SK-N-SH (cell line): Measurements from ENCODE around the gene WWOX. TPM values are rescaled to one million over a fixed set of nuclear protein-coding genes. Genes with fewer than 3 reads are reported as not detected.

Source experiments
- CTCF ChIA-PET: fragments of 300-600, 350-600 bp; formaldehyde crosslinking; extraction: SDS; loops from one replicate; lab custom pipeline; 2021; lab: Yijun Ruan, JAX
- POLR2A ChIA-PET: fragments of 350-600 bp; sonication (Branson Sonifier 250); formaldehyde crosslinking; extraction: SDS; loops from one replicate; lab custom pipeline; 2020; ENCODE audit warnings: antibody characterized with exemption, inconsistent platforms; lab: Yijun Ruan, JAX
- DNase-seq: peaks from one replicate; pipeline ENCODE4 v3.0.0; 2012
- H2AFZ ChIP-seq: fragments of 200-600 bp; sonication (generic); 2 replicates; pipeline ENCODE4 v1.8.1; 2016; ENCODE audit warnings: antibody characterized with exemption, mild to moderate bottlenecking, low read depth
- H3F3A ChIP-seq: fragments of 200-600 bp; sonication (generic); replicated peaks from 2 replicates; pipeline ENCODE3; 2016; ENCODE audit warnings: antibody characterized with exemption, mild to moderate bottlenecking; ENCODE audit not compliant: insufficient read depth
- H3K27ac ChIP-seq, 2 experiments: fragments of 200-500 bp in 1 of 2; fragments of 200-600 bp in 1 of 2; sonication (Bioruptor generic) in 1 of 2; sonication (generic), shearing (Covaris generic) in 1 of 2; 2 replicates each; pipeline versions ENCODE4 v1.5.1 to v1.6.1; 2014 to 2016; ENCODE audit warnings: low read depth in 2 of 2, inconsistent platforms in 1 of 2, low read length in 1 of 2, mild to moderate bottlenecking in 1 of 2, mixed read lengths in 1 of 2
- H3K27me3 ChIP-seq: fragments of 200-600 bp; sonication (generic), shearing (Covaris generic); 2 replicates; pipeline ENCODE4 v1.6.1; 2016; ENCODE audit warnings: mixed run types; ENCODE audit not compliant: insufficient read depth
- H3K36me3 ChIP-seq, 2 experiments: fragments of 200-500 bp in 1 of 2; fragments of 200-600 bp in 1 of 2; sonication (Bioruptor generic) in 1 of 2; sonication (generic) in 1 of 2; replicated peaks in 1 of 2; 2 replicates each; pipeline versions ENCODE3 to v1.5.1; 2014 to 2016; ENCODE audit warnings: low read length in 1 of 2, mild to moderate bottlenecking in 1 of 2; ENCODE audit not compliant: insufficient read depth in 2 of 2, control insufficient read depth in 1 of 2
- H3K4me1 ChIP-seq, 2 experiments: fragments of 200-500 bp in 1 of 2; fragments of 200-600 bp in 1 of 2; sonication (Bioruptor generic) in 1 of 2; sonication (generic), shearing (Covaris generic) in 1 of 2; 2 replicates each; pipeline versions ENCODE4 v1.5.1 to v1.6.1; 2014 to 2016; ENCODE audit warnings: low read depth in 1 of 2, low read length in 1 of 2, mixed run types in 1 of 2; ENCODE audit not compliant: insufficient read depth in 2 of 2, control insufficient read depth in 1 of 2
- H3K4me2 ChIP-seq: fragments of 200-600 bp; sonication (generic), shearing (Covaris generic); 2 replicates; pipeline ENCODE4 v1.6.1; 2017; ENCODE audit warnings: mixed run types
- H3K4me3 ChIP-seq, 2 experiments: fragments of 200-500 bp in 1 of 2; fragments of 200-600 bp in 1 of 2; sonication (Bioruptor generic) in 1 of 2; sonication (generic), shearing (Covaris generic) in 1 of 2; 2 replicates each; pipeline versions ENCODE4 v1.5.1 to v1.8.1; 2014 to 2016; ENCODE audit warnings: low read depth in 2 of 2, inconsistent platforms in 1 of 2, low read length in 1 of 2, mild to moderate bottlenecking in 1 of 2, mixed read lengths in 1 of 2, moderate library complexity in 1 of 2
- H3K79me2 ChIP-seq: fragments of 200-600 bp; sonication (generic); 2 replicates; pipeline ENCODE4 v1.8.1; 2017; ENCODE audit warnings: mild to moderate bottlenecking; ENCODE audit not compliant: insufficient read depth
- H3K9ac ChIP-seq: fragments of 200-600 bp; sonication (generic); 2 replicates; pipeline ENCODE4 v1.6.1; 2017; ENCODE audit warnings: mixed run types
- H3K9me2 ChIP-seq: fragments of 200-600 bp; sonication (generic); 2 replicates; pipeline ENCODE4 v1.6.1; 2017; ENCODE audit warnings: mixed run types
- H3K9me3 ChIP-seq: fragments of 200-600 bp; sonication (generic); 2 replicates; pipeline ENCODE4 v1.6.1; 2017; ENCODE audit warnings: mixed run types, mild to moderate bottlenecking, moderate library complexity
- H4K20me1 ChIP-seq: fragments of 200-600 bp; sonication (generic); 2 replicates; pipeline ENCODE4 v1.6.1; 2017; ENCODE audit warnings: mild to moderate bottlenecking, mixed run types; ENCODE audit not compliant: insufficient read depth
- CHD2 ChIP-seq: fragments of 150-350 bp; IDR thresholded peaks from 2 replicates; pipeline ENCODE4 v1.6.1; 2018; ENCODE audit warnings: low read length; ENCODE audit not compliant: partially characterized antibody
- EP300 ChIP-seq, 2 experiments: IDR thresholded peaks; 2 replicates each; pipeline versions ENCODE4 v1.4.0 to v1.6.1; 2012; ENCODE audit warnings: borderline replicate concordance in 1 of 2, low read depth in 1 of 2, low read length in 1 of 2
- FOSL2 ChIP-seq: IDR thresholded peaks from 2 replicates; pipeline ENCODE4 v1.4.0; 2012; ENCODE audit warnings: low read depth, mild to moderate bottlenecking, moderate library complexity, borderline replicate concordance
- FOXJ3 ChIP-seq: sonication (generic); formaldehyde crosslinking; IDR thresholded peaks from 2 replicates; pipeline ENCODE4 v1.5.1; 2020; ENCODE audit warnings: mild to moderate bottlenecking, missing genetic modification reagents
- GATA2 ChIP-seq: sonication (generic); formaldehyde crosslinking; IDR thresholded peaks from 2 replicates; pipeline ENCODE4 v1.5.0; 2020; ENCODE audit warnings: mild to moderate bottlenecking, missing genetic modification reagents
- MEF2A ChIP-seq: IDR thresholded peaks from 2 replicates; pipeline ENCODE4 v1.4.0; 2012; ENCODE audit warnings: low read depth, borderline replicate concordance
- NFIC ChIP-seq: IDR thresholded peaks from 2 replicates; pipeline ENCODE4 v1.4.0; 2012; ENCODE audit warnings: borderline replicate concordance
- RAD21 ChIP-seq: IDR thresholded peaks from 2 replicates; pipeline ENCODE4 v1.6.1; 2012; ENCODE audit warnings: mild to moderate bottlenecking, low read length
- SIN3A ChIP-seq: IDR thresholded peaks from 2 replicates; pipeline ENCODE4 v1.6.1; 2012; ENCODE audit warnings: low read depth, mild to moderate bottlenecking, low read length, moderate library complexity, borderline replicate concordance
- TCF12 ChIP-seq: IDR thresholded peaks from 2 replicates; pipeline ENCODE4 v1.4.0; 2012
- WGBS: methylation state at CpG from one replicate; pipeline ENCODE4 v1.1.6; 2017; ENCODE audit warnings: low lambda C conversion rate; 5-methylcytosine and 5-hydroxymethylcytosine counted together
- polyA plus RNA-seq, 3 experiments: library from polyadenylated mRNA; depleted of rRNA; stranded (reverse); fragments of >200 nt; gene quantifications; 2 replicates each; pipeline ENCODE4 v1.2.3, GENCODE V29; 2012
- TF ChIP-seq, protein P1 (sequence below): fragments of 200-600 bp; sonication (generic); IDR thresholded peaks from 2 replicates; pipeline ENCODE4 v1.6.1; 2017; ENCODE audit warnings: antibody characterized with exemption, mild to moderate bottlenecking, moderate library complexity
- TF ChIP-seq, protein P2 (sequence below): IDR thresholded peaks from 2 replicates; pipeline ENCODE4 v1.4.0; 2012; ENCODE audit warnings: low read depth, borderline replicate concordance
- TF ChIP-seq, protein P3 (sequence below): IDR thresholded peaks from 2 replicates; pipeline ENCODE4; 2012

The WWOX gene
- polyA plus RNA-seq, 1 of the 3 experiments (the other 2 are of a cell fraction), result 10.8 TPM

DNA sequence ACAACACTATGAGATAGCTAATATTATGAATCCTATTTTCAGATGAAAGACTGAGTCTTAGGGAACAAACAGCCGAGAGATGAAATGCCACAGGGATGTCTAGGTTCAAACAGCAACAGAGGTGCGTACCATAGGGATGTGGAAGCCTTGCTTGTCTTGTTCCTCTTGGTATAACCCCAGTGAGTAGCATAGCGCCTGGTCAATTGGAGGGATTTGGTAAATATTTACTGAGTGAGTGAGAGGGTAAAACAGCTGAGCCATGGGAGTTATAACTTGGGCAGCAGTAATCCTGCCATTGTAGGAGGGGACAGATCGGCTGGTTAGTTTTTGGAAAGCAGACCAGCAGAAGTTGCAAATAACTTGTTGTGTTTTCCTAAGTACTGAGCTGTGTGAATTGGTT is 80.2 kb downstream of the WWOX start:
- WGBS, result 69% methylated on average over 4 of the region's 4 CpGs
- TF ChIP-seq, protein P1, sequence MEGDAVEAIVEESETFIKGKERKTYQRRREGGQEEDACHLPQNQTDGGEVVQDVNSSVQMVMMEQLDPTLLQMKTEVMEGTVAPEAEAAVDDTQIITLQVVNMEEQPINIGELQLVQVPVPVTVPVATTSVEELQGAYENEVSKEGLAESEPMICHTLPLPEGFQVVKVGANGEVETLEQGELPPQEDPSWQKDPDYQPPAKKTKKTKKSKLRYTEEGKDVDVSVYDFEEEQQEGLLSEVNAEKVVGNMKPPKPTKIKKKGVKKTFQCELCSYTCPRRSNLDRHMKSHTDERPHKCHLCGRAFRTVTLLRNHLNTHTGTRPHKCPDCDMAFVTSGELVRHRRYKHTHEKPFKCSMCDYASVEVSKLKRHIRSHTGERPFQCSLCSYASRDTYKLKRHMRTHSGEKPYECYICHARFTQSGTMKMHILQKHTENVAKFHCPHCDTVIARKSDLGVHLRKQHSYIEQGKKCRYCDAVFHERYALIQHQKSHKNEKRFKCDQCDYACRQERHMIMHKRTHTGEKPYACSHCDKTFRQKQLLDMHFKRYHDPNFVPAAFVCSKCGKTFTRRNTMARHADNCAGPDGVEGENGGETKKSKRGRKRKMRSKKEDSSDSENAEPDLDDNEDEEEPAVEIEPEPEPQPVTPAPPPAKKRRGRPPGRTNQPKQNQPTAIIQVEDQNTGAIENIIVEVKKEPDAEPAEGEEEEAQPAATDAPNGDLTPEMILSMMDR, result no peak
- no peak for TF ChIP-seq MEF2A
- TF ChIP-seq EP300 (IDR thresholded peaks at IDR 0.05; ENCODE audit: borderline replicate concordance in 1 of 2, low read depth in 1 of 2, low read length in 1 of 2), result no peak
- TF ChIP-seq FOSL2, result no peak
- no peak for TF ChIP-seq RAD21
- TF ChIP-seq GATA2, result no peak
- TF ChIP-seq FOXJ3, result no peak
- Histone ChIP-seq H2AFZ (no peak overlapping the region), H3K36me3 (no peaks in the 10 kb centered on the region), H3K27me3 (no peaks in the 10 kb centered on the region), H3F3A (peaks cover 1% of the 10 kb centered on the region), H3K4me2 (no peak overlapping the region), H3K4me1 (peaks cover 2 to 8% of the 10 kb centered on the region in 2 experiments; a peak in 2 of 4 replicates), H4K20me1 (no peaks in the 10 kb centered on the region), H3K79me2 (no peaks in the 10 kb centered on the region; the same call in 1 of the 2 replicates), H3K4me3 (no peak overlapping the region), H3K27ac (no peak overlapping the region), H3K9me2 (no peaks in the 10 kb centered on the region), H3K9me3 (no peaks in the 10 kb centered on the region), H3K9ac (no peak overlapping the region)
- ChIA-PET POLR2A (no interaction called here), CTCF (no interaction called here)
- no peak for DNase-seq

DNA sequence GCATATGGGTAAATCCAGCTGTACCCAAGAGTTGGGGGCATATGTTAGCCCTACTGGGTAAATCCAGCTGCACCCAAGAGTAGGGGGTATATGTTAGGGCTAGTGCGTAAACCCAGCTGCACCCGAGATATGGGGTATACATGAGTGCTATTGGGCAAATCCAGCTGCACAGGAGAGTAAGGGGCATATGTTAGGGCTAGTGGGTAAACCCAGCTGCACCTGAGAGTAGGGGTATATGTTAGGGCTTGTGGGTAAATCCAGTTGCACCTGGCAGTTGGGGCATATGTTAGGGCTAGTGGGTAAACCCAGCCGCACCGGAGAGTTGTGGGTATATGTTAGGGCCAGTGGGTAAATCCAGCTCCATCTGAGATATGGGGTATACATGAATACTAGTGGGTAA is 80.9 kb downstream of the WWOX start:
- no peak overlapping the region for H3K4me3 ChIP-seq
- TF ChIP-seq SIN3A (no peak), CHD2 (no peak), GATA2 (no peak), NFIC (no peak), TCF12 (no peak), FOXJ3 (no peak)
- TF ChIP-seq, protein P2, sequence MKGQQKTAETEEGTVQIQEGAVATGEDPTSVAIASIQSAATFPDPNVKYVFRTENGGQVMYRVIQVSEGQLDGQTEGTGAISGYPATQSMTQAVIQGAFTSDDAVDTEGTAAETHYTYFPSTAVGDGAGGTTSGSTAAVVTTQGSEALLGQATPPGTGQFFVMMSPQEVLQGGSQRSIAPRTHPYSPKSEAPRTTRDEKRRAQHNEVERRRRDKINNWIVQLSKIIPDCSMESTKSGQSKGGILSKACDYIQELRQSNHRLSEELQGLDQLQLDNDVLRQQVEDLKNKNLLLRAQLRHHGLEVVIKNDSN, result no peak
- TF ChIP-seq, protein P3, sequence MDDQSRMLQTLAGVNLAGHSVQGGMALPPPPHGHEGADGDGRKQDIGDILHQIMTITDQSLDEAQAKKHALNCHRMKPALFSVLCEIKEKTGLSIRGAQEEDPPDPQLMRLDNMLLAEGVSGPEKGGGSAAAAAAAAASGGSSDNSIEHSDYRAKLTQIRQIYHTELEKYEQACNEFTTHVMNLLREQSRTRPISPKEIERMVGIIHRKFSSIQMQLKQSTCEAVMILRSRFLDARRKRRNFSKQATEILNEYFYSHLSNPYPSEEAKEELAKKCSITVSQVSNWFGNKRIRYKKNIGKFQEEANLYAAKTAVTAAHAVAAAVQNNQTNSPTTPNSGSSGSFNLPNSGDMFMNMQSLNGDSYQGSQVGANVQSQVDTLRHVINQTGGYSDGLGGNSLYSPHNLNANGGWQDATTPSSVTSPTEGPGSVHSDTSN, result no peak
- no peaks in the 10 kb centered on the region for H4K20me1 ChIP-seq
- H3K9ac ChIP-seq, result no peak overlapping the region
- H2AFZ ChIP-seq, result no peak overlapping the region
- H3K9me2 ChIP-seq, result no peaks in the 10 kb centered on the region
- peaks cover 6 to 12% of the 10 kb centered on the region in 2 experiments; a peak in 2 of 4 replicates for H3K4me1 ChIP-seq
- H3K9me3 ChIP-seq, result no peaks in the 10 kb centered on the region
- no peak for DNase-seq
- no peaks in the 10 kb centered on the region; the same call in 1 of the 2 replicates for H3K79me2 ChIP-seq
- 86% methylated on average over 4 of the region's 4 CpGs for WGBS
- ChIA-PET POLR2A (no interaction called here), CTCF (no interaction called here)
- H3K36me3 ChIP-seq, result no peaks in the 10 kb centered on the region
- H3K4me2 ChIP-seq, result no peak overlapping the region
- H3F3A ChIP-seq, result peaks cover 7% of the 10 kb centered on the region
- H3K27me3 ChIP-seq, result no peaks in the 10 kb centered on the region
- no peak overlapping the region for H3K27ac ChIP-seq
